ENCODE data around the gene TYROBP.

GRCh38 chr19:35929876-35930275 lies 21.8 kb upstream of the TYROBP start:
- TF ChIP-seq CTCF (IDR thresholded peaks at IDR 0.05) (no peak), POLR2A (IDR thresholded peaks at IDR 0.05) (no peak)

Data from esophagus squamous epithelium (tissue), 4 donors.